ENCODE measurements around the gene SRGN.

Gene SRGN

DNA sequence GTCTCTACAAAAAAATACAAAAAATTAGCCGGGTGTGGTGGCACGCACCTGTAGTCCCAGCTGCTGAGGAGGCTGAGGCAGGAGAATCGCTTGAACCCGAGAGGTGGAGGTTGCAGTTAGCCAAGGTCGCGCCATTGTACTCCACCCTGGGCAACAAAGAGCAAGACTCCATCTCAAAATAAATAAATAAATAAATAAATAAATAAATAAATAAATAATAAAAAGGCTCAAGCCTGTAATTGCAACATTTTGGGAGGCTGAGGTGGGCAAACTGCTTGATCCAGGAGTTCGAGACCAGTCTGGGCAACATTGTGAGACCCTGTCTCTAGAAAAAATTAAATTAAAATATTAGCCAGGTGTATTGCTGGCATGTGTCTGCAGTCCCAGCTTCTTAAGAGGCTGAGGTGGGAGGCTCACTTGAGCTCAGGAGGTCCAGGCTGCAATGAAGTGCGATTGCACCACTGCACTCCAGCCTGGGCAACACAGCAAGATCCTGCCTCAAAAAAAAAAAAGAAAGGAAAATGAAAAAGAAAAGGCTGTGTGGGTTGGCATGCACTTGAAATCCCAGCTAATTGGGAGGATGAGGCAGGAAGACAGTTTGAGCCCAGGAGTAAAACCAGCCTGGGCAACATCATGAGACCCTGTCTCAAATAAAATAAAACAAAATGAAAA is 27.6 kb upstream of the SRGN start:
- H3K4me3 ChIP-seq (ENCODE audit: control insufficient read depth, low read depth, low read length), result no peak overlapping the region
- TF ChIP-seq, protein P1, sequence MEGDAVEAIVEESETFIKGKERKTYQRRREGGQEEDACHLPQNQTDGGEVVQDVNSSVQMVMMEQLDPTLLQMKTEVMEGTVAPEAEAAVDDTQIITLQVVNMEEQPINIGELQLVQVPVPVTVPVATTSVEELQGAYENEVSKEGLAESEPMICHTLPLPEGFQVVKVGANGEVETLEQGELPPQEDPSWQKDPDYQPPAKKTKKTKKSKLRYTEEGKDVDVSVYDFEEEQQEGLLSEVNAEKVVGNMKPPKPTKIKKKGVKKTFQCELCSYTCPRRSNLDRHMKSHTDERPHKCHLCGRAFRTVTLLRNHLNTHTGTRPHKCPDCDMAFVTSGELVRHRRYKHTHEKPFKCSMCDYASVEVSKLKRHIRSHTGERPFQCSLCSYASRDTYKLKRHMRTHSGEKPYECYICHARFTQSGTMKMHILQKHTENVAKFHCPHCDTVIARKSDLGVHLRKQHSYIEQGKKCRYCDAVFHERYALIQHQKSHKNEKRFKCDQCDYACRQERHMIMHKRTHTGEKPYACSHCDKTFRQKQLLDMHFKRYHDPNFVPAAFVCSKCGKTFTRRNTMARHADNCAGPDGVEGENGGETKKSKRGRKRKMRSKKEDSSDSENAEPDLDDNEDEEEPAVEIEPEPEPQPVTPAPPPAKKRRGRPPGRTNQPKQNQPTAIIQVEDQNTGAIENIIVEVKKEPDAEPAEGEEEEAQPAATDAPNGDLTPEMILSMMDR (IDR thresholded peaks at IDR 0.05; ENCODE audit: control insufficient read depth, insufficient read depth, low read depth, low read length, missing control alignments), result no peak
- DNase-seq (ENCODE audit: low read depth), result no peak

DNA sequence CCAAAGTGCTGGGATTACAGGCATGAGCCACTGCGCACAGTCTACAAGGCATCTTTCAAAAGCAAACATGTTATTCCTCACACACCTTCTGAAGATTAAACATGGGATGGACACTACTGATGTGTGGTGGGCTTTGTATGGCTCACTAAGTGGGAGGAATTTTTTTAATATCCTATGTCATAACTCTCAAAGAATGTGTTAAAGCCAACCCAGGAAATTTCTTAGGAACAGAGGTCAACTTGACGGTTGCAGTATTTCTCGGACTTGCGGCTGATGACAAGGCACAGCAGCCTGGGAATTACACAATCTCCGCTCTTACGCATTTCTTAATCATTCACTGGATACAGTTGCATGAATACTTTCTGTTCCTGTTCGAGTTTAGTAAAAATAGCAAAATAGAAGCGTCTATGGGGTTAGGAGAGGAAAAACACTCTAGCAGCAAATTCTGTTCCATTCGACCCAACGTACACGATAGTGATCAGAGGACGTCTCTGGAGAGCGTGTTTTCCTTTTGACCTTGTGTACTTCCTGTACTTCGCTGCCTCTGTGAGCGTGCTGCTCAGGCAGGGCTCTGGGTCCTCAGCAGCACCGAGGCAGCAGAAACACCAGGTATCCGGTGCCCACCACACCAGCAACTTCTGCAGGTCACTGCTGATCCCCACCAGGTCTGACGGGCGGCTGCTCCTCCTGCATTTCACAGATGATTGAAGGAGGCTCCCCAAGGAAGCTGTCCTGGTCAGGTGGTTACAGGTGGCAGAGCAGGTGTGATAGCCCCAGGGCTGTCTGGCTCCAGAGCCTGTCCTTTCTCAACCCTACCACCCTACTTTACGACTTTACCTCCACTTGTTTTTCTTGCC is 26.4 kb upstream of the SRGN start:
- TF ChIP-seq, protein P1 (IDR thresholded peaks at IDR 0.05; ENCODE audit: control insufficient read depth, insufficient read depth, low read depth, low read length, missing control alignments), result no peak
- peak overlapping the region; percentile 16; the same call in 1 of the 2 replicates for H3K4me3 ChIP-seq (ENCODE audit: control insufficient read depth, low read depth, low read length)
- peak; percentile 98 for DNase-seq (ENCODE audit: low read depth)

DNA sequence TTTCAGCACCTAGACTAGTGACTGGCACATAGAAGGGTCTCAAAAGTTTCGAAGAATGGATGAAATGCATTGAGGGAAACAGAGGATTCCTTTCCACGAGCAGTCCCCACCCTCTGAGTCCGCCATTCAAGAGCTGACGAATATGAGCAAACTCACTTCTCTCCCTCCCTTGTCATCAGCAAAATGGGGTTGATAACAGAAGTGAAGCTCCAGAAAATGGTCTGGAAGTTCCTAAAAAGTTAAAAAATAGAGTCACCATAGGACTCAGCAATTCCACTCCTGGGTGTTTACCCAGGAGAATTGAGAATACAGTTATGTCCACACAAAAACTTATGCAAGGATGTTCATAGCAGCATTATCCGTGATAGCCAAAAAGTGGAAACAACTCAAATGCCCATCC is 25.0 kb upstream of the SRGN start:
- TF ChIP-seq, protein P1 (IDR thresholded peaks at IDR 0.05; ENCODE audit: control insufficient read depth, insufficient read depth, low read depth, low read length, missing control alignments), result no peak
- no peak for DNase-seq (ENCODE audit: low read depth)
- no peak overlapping the region for H3K4me3 ChIP-seq (ENCODE audit: control insufficient read depth, low read depth, low read length)

DNA sequence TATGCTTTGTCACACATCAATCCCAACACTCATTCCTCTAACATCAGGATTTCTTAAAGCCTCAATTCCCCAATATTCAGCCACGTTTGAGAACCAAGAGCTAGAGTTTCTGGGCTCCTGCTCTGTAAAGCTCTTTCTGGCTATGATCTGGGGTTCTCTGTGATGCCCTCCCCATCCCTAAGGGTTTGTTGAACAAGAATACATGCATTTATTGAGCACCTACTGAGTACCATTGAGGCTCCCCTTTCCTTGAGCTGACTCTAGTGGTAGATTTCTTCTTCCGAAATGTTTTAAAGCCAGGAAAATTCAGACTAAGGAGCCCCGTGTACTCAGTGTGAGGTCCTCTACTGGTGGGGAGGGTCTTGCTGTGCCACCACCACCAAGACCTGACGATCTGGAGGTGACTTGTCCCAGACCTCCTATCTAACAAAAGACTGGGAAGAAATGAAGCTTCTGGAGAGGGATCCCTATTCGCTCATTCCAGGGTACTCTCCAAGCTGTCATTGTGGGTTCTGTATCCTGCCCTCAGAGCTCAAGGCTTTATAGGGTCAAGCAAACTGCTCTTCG is 23.1 kb upstream of the SRGN start:
- TF ChIP-seq, protein P1 (IDR thresholded peaks at IDR 0.05; ENCODE audit: control insufficient read depth, insufficient read depth, low read depth, low read length, missing control alignments), result no peak
- DNase-seq (ENCODE audit: low read depth), result no peak
- H3K4me3 ChIP-seq (ENCODE audit: control insufficient read depth, low read depth, low read length), result no peak overlapping the region

DNA sequence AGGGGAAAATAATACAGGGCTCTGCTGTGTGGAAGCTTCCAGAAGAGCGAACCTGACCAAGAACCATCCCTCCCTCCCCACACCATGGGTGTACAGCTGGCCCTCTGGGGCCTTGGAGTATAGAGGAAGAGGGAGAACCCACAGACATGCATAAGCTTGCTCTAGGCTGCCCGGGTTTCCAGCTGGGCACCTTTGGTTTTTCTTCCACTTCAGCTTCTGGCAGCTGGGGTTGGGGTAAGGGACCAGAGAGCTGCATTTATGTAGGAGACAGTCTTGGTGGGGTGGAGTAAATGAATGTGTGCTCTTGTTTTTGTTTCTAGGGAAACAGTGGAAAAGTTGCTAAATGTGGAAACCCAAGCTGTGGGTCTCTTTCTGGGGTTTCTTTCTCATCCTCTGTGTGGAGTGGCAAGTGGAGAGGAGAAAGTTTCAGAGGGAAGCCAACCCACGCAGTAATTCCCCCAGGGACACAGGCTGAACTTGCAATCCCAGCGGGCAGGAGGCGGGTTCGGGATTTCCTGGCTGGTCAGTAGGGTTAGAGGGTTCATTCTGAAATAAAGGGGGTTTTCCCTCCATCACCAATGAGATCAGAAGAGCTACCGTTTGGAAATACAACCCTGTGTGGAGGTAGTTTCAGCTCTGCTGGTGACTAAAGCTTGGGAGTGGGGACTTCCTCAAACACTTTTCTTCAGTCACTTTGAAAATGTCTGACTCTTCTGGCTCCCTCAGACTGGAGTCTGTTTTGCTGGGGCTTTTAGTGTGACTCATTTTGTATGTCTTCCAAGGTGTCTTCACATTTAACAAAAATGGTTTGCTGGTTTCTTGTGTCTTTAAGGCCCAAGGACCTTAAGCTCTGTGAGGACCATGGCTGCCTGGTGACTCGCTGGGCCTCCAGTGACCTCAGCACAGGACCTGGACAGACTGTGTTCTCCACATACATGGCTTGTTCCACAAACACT is 22.2 kb upstream of the SRGN start:
- no peak for DNase-seq (ENCODE audit: low read depth)
- H3K4me3 ChIP-seq (ENCODE audit: control insufficient read depth, low read depth, low read length), result no peak overlapping the region
- TF ChIP-seq, protein P1 (IDR thresholded peaks at IDR 0.05; ENCODE audit: control insufficient read depth, insufficient read depth, low read depth, low read length, missing control alignments), result no peak

DNA sequence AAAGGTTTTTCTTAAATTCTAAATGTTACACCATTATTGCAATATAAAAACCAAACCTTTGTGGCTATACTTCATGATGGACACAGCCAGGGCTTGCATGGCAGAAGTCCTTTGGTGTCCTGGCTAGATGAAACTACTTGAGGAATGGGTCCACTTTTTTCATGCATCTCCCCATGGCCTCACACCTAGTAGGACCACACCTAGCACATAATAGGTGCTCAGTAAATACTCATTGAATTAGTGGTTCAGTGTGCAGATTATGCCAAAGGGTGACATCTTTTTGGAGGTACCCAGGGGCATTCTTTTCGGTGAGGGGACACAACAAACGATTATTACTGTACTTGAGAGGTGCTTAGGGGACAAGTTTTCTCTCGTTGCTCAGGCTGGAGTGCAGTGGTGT is 20.7 kb upstream of the SRGN start:
- H3K4me3 ChIP-seq (ENCODE audit: control insufficient read depth, low read depth, low read length), result no peak overlapping the region
- no peak for DNase-seq (ENCODE audit: low read depth)
- TF ChIP-seq, protein P1 (IDR thresholded peaks at IDR 0.05; ENCODE audit: control insufficient read depth, insufficient read depth, low read depth, low read length, missing control alignments), result no peak

All from AG09309 (cell line).